AG04450 (cell line): ENCODE data around the gene VPS35. TPM values are rescaled to one million over a fixed set of nuclear protein-coding genes. Genes with fewer than 3 reads are reported as not detected.

Experiments
- CTCF ChIA-PET: fragments of 300-600, 350-600 bp; formaldehyde crosslinking; extraction: SDS; loops from one replicate; lab custom pipeline; 2022; ENCODE audit warnings: antibody characterized with exemption, inconsistent platforms; lab: Charles Lee
- POLR2A ChIA-PET: fragments of 350-600 bp; formaldehyde crosslinking; extraction: SDS; loops from one replicate; lab custom pipeline; 2021; ENCODE audit warnings: antibody characterized with exemption, inconsistent platforms; lab: Yijun Ruan, JAX
- DNase-seq: peaks from one replicate; pipeline ENCODE4 v3.0.0-alpha.2; 2011; ENCODE audit warnings: low read depth, low spot score
- H3K27ac ChIP-seq: one replicate; pipeline ENCODE4 v1.5.1; 2012; ENCODE audit warnings: low read depth, low read length, control low read depth
- H3K27me3 ChIP-seq: one replicate; pipeline ENCODE4 v1.6.0; 2012; ENCODE audit warnings: low read length; ENCODE audit not compliant: control insufficient read depth, insufficient read depth
- H3K4me3 ChIP-seq: 2 replicates; pipeline ENCODE4 v1.5.1; 2011; ENCODE audit warnings: mild to moderate bottlenecking, low read depth, low read length, control low read depth
- H3K9me3 ChIP-seq: 2 replicates; pipeline ENCODE4 v1.5.1; 2012; ENCODE audit warnings: low read length; ENCODE audit not compliant: control insufficient read depth, insufficient read depth
- polyA plus RNA-seq: library from polyadenylated mRNA; depleted of rRNA; stranded (reverse); fragments of >200 nt; gene quantifications from 2 replicates; pipeline ENCODE4 v1.2.3, GENCODE V29; 2011
- TF ChIP-seq, protein P1 (sequence below): IDR thresholded peaks from 2 replicates; pipeline ENCODE4 v1.5.1; 2011; ENCODE audit warnings: low read depth, low read length, control low read depth, inconsistent platforms

Gene VPS35
- polyA plus RNA-seq, 1 experiment, result 73.2 TPM

DNA sequence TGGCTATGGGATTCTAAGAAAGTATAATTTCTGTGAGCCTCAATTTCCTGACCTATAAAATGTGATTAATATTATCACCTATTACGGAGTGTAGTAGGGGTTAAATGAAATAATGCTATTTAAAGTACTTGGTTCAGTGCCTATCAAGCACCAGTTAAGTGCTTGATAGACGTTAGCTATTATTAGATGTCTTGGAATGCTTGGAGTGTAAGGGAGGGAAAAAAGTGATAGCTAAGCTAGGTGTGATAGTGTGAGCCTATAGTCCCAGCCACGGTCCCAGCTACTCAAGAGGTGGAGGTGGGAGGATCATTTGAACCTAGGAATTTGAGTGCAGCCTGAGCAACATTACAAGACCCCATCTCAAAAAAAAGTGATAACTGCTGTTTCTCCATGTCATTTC, 8.0 kb upstream of the VPS35 start:
- CTCF ChIA-PET, result interaction anchor here (1.0 to 1.7 kb wide), 3 partner anchors 24 to 110 kb away, joined by 5 to 8 read pairs (median 6); no protein-coding TSS in a partner anchor
- Histone ChIP-seq H3K9me3 (no peaks in the 10 kb centered on the region), H3K27me3 (no peaks in the 10 kb centered on the region), H3K27ac (no peak overlapping the region), H3K4me3 (no peak overlapping the region)
- TF ChIP-seq, protein P1, sequence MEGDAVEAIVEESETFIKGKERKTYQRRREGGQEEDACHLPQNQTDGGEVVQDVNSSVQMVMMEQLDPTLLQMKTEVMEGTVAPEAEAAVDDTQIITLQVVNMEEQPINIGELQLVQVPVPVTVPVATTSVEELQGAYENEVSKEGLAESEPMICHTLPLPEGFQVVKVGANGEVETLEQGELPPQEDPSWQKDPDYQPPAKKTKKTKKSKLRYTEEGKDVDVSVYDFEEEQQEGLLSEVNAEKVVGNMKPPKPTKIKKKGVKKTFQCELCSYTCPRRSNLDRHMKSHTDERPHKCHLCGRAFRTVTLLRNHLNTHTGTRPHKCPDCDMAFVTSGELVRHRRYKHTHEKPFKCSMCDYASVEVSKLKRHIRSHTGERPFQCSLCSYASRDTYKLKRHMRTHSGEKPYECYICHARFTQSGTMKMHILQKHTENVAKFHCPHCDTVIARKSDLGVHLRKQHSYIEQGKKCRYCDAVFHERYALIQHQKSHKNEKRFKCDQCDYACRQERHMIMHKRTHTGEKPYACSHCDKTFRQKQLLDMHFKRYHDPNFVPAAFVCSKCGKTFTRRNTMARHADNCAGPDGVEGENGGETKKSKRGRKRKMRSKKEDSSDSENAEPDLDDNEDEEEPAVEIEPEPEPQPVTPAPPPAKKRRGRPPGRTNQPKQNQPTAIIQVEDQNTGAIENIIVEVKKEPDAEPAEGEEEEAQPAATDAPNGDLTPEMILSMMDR, result no peak
- no peak for DNase-seq
- POLR2A ChIA-PET, result interaction anchor here (0.6 kb wide), 2 partner anchors 87 to 139 kb away, joined by 7 to 10 read pairs; no protein-coding TSS in a partner anchor

DNA sequence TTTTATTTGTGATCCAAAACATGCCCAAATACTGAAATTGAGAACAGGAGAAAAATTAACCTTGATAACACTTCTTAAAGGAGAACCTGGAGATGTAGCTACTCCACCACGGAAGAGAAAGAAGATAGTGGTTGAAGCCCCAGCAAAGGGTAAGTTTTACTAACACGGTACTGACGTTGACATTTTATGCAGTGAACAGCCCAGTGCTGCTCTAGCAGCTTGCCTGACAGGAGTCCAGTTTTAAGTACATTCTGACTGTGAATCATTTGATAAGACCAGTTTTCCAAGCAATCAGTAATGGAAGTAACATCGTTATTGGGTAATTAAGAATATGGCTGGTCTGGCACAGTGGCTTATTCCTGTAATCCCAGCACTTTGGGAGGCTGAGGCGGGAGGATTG, 7.0 kb upstream of the VPS35 start:
- Histone ChIP-seq H3K27me3 (no peaks in the 10 kb centered on the region), H3K27ac (no peak overlapping the region), H3K9me3 (no peaks in the 10 kb centered on the region), H3K4me3 (no peak overlapping the region)
- ChIA-PET POLR2A (no interaction called here), CTCF (interaction anchor here (0.6 to 1.6 kb wide), 3 partner anchors 9 to 158 kb away, joined by 3 to 6 read pairs (median 3); no protein-coding TSS in a partner anchor)
- DNase-seq, result no peak
- TF ChIP-seq, protein P1, result no peak

DNA sequence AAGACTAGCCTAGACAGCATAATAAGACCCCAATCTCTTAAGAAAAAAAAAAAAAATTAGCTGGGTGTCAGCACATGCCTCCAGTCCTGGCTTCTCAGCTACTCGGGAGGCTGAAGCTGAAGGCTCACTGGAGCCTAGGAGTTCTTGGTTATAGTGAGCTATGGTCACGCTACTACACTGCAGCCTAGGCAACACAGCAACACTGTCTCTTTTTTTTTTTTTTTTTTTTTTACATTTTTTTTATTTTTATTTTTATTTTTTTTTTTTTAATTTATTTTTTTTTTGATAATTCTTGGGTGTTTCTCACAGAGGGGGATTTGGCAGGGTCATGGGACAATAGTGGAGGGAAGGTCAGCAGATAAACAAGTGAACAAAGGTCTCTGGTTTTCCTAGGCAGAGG, 4.6 kb upstream of the VPS35 start:
- ChIA-PET CTCF (interaction anchor here (1.3 kb wide), 1 partner anchor 64 kb away, joined by 5 read pairs; no protein-coding TSS in a partner anchor), POLR2A (no interaction called here)
- no peaks in the 10 kb centered on the region for H3K27me3 ChIP-seq
- no peak overlapping the region for H3K27ac ChIP-seq
- TF ChIP-seq, protein P1, result no peak
- no peak for DNase-seq
- H3K4me3 ChIP-seq, result no peak overlapping the region
- H3K9me3 ChIP-seq, result peaks cover under 1% of the 10 kb centered on the region; the same call in 1 of the 2 replicates

DNA sequence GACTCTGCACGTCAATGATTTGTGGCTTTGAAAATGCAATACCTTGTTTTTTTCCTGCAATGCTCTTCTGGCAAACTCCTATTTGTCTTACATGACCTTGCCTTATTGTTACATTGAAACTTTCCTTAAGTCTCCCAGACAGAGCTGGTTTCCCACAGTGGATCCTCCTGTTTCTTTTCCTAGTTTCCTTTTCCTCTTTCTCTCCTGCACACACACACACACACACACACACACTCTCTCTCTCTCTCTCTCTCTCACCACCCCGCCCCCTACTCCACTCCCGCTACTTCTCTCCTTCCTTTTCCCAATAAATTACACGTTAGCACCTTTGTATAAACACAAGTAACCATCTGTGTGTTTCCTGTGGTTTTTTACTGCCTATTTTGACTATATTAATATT, 2.7 kb upstream of the VPS35 start:
- TF ChIP-seq, protein P1, result no peak
- Histone ChIP-seq H3K27ac (no peak overlapping the region), H3K4me3 (no peak overlapping the region), H3K27me3 (no peaks in the 10 kb centered on the region), H3K9me3 (peaks cover 3% of the 10 kb centered on the region; the same call in 1 of the 2 replicates)
- POLR2A ChIA-PET, result interaction anchor here (1.1 kb wide), 1 partner anchor 98 kb away, joined by 3 read pairs; no protein-coding TSS in a partner anchor
- CTCF ChIA-PET, result interaction anchor here (0.6 to 4.3 kb wide), 5 partner anchors 11 to 452 kb away, joined by 3 to 29 read pairs (median 5); partner anchors contain the start of gene NETO2
- no peak for DNase-seq
